ENCODE measurements around the gene HES2.
"Not testable (repeated sequence)": the region's sequence is repeated elsewhere in the genome, so short reads cannot be mapped to it uniquely, and the experiment has no call there.

Gene HES2

DNA sequence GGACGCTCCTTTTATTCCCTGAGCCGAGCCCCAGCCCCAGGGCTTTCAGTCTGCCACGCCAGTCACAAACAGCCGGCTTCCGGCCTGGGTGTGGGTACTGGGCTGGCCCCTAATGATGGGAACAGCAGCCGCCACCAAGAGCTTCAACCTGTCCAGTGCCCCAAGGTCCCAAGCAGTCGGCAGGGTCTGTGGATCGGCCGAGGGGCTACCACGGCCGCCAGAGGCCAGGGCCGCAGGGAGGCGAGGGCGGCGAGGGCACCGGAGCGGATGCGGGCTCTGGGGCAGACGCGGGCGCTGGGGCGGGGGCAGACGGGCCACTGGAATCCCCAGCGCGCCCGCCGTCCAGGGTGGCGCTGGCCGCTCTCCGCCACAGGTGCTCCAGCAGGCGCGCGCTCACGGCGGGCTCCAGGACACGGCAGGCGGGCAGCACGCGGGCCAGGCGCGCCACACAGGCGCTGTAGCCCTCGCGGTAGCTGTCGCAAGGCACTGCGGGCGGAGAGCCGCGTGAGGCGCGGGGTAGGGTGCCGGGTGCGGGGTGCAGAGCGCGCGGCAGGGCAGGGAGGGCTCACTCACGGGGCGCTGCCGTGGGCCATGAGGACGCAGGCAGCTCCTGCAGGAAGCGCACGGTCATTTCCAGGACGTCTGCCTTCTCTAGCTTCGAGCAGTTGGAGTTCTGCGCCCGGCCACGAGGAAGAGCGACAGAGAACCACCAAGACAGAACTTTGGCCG is 887 bp downstream of the HES2 start:
- DNase-seq (ENCODE audit: low read depth) = no peak

DNA sequence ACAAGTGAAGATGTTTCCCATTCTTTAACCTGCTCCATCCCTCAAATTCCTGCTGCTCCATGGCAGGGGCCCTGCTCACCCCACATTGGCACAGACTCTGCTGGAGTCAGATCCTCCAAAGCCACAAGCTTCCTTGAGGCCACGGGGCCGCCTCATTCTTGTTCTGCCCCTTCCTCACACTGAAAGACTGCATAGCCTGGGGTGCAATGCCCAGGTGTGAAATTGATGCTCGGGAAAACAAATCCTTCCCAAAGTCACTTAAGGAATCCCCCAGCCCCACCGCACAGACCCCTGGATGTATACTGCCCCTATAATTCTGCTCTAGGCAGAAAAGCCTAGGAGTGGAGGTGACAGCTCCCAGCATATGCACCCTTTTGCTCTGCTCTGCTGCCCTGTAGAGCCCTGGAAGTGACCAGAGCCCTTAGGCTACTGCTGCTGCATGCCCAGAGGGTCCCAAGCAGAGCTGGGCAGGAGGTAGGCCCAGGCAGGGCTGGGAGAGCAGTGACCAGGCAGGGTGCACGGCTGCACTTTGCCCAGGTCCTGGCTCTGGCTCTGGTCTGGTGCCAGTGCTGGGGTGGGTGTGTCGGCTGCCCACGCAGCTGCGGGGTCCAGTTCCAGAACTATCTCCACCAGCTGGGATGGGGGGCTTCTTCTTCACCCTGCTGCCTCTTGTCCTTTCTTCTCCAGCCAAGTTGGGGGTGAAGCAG is 1.6 kb downstream of the HES2 start:
- no peak for DNase-seq (ENCODE audit: low read depth)

GRCh38 chr1:6416906-6417305 is 2.8 kb downstream of the HES2 start:
- DNase-seq (ENCODE audit: low read depth) = no peak

- no peak for DNase-seq (ENCODE audit: low read depth)
Observed at GRCh38 chr1:6416295-6416656, 3.4 kb downstream of the HES2 start.

GRCh38 chr1:6414881-6415626 is 4.7 kb downstream of the HES2 start:
- no peak for DNase-seq (ENCODE audit: low read depth)

GRCh38 chr1:6414443-6414844 is 5.3 kb downstream of the HES2 start:
- DNase-seq (ENCODE audit: low read depth) = no peak

GRCh38 chr1:6412896-6413295 is 6.8 kb downstream of the HES2 start:
- DNase-seq (ENCODE audit: low read depth) = no peak

DNA sequence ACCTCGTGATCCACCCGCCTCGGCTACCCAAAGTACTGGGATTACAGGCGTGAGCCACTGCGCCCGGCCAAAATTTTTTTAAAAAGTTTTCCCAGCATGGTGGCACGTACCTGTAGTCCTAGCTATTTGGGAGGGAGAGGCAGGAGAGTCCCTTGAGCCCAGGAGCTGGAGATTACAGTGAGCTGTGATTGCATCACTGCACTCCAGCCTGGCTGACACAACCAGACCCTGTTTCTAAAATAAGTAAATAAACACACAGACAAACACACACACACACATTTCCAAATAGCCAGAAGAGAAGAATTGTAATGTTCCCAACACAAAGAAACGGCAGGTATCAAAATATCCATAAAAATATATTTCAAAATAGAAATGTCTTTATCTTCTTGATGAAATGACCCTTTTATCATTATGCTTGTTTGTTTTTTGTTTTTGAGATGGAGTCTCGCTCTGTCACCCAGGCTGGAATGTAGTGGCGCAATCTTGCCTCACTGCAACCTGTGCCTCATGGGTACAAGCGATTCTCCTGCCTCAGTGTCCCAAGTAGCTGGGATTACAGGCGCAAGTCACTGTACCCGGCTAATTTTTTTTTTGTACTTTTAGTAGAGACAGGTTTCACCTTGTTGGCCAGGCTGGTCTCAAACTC is 9.3 kb downstream of the HES2 start:
- DNase-seq (ENCODE audit: low read depth) = no peak

DNA sequence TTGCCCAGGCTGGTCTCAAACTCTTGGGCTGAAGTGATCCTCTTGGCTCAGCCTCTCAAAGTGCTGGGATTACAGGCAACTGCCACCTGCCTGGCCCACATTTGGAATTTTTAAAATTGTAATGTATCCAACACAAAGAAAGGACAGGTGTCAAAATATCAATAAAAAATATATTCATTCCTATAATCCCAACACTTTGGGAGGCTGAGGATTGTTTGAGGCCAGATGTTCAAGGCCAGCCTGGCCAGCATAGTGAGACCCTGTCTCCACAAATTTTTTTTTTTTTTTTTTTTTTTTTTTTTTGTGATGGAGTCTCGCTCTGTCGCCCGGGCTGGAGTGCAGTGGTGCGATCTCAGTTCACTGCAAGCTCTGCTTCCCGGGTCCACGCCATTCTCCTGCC is 10.0 kb downstream of the HES2 start:
- no peak for DNase-seq (ENCODE audit: low read depth)

DNA sequence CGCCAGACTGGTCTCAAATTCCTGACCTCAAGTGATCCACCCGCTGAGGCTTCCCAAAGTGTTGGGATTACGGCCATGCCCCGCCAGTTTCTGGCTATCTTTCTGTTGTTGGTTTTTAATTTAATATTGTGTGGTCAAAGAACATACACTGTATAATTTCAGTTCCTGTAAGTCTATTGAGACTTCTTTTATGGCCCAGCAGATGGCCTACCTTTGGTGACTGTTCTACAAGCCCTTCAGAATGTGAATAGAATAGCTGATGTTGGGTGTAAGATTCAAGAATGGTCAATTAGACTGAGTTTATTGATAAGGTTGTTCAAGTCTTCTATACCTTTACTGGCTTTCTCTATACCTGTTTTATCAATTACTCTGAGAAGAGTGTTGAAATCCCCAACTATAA is 10.7 kb downstream of the HES2 start:
- no peak for DNase-seq (ENCODE audit: low read depth)

- no peak for DNase-seq (ENCODE audit: low read depth)
Observed at GRCh38 chr1:6408023-6408422, 11.7 kb downstream of the HES2 start.

GRCh38 chr1:6401673-6402072 is 18.0 kb downstream of the HES2 start:
- no peak for DNase-seq (ENCODE audit: low read depth)

DNA sequence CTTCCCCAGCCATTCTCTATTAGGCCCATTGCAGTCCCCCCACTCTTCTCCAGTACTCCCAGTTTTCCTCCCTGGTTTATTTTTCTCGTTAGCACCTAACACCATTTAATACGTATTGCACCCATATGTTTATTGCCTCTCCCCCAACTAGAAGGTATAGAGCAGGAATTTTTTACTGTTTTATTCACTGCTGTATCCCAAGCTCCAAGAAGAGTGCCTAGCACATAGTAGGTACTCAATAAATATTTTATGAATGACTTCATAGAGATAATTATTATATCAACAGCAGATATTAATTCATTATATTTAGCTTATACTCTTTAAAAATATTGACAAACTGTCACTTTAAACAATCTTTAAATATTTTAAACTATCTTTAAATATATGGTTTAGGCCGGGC is 20.4 kb downstream of the HES2 start:
- no peak for DNase-seq (ENCODE audit: low read depth)

- no peak for DNase-seq (ENCODE audit: low read depth)
Observed at GRCh38 chr1:6397844-6398441, 21.8 kb downstream of the HES2 start.

DNA sequence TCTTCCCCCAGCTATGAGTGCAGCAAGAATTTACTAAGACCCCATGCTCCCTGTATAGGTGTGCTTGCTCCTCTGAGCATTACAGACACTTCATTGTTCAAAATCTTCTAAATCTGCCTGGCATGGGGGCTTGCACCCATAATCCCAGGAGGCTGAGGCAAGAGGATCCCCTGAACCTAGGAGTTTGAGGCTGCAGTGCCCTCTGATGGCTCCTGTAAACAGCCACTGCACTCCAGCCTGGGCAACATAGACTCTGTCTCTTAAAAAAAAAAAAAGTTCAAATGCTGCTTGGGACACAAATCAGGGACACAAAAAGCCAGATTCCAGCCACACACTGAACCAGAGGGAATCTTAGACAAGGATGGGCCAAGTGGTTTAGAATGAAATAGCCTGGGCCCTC is 22.7 kb downstream of the HES2 start:
- DNase-seq (ENCODE audit: low read depth) = no peak

DNA sequence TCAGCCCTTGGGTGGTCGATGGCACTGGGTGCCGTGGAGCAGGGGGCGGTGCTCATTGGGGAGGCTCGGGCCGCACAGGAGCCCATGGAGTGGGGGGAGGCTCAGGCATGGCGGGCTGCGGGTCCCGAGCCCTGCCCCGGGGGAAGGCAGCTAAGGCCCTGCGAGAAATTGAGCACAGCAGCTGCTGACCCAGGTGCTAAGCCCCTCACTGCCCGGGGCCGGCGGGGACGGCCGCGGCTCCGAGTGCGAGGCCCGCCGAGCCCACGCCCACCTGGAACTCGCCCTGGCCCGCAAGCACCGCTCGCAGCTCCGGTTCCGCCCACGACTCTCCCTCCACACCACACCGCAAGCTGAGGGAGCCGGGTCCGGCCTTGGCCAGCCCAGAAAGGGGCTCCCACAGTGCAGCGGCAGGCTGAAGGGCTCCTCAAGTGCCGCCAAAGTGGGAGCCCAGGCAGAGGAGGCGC is 23.9 kb downstream of the HES2 start:
- not testable (repeated sequence) for DNase-seq (ENCODE audit: low read depth)

- not testable (repeated sequence) for DNase-seq (ENCODE audit: low read depth)
Observed at GRCh38 chr1:6395130-6395529, 24.6 kb downstream of the HES2 start.

DNA sequence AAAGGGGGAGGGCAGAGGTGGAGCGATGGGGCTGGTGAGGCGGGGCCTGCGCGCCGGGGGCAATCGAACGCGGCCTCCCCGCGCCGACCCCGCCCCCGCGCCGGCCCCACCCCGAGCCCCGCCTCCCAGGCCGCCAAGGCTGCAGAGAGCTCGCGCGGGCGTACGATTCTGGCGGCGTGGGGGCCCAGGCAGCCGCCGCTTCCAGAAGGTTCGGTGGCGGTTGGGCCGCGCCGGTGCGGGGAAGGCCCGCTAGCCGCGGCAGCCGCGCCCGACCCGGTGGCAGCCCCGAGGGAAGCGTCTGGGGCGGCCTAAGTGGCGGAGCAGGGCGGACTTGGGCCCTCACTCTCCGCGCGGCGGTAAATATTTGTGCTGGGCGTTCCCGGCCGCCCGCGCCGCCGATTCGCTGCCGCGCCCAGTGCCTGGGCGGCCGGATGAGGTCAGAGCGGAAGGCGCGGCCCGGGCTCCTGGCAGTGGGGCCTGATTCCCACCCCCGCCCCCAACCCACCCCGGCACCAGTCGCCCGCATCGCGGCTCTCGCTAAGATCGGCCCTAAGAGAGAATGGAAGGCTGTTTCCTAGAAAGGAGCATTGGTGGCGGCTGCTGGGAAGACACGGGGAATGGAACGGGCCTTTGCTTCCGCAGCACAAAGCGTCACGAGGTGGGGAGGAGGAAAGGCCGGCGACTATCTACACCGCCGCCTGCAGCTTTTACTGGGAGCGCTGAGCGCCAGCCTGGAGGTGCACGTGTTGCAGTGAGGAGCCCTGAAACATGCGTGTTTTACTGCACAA is 26.1 kb downstream of the HES2 start, which contains the start of gene ACOT7:
Gene ACOT7 (minus strand): TSS at position 368 of the 788 bp plus-strand sequence. CDS start 368 bp downstream, outside the sequence.
- peak; percentile 76 for DNase-seq (ENCODE audit: low read depth)

GRCh38 chr1:6392809-6393399 is 26.8 kb downstream of the HES2 start:
- DNase-seq (ENCODE audit: low read depth) = no peak

GRCh38 chr1:6391951-6392808 is 27.5 kb downstream of the HES2 start:
- DNase-seq (ENCODE audit: low read depth) = no peak
